HEK293 (cell line): ENCODE results near the gene CNPY4.

Source experiments
- AEBP2 ChIP-seq: fragments of 450-650 bp; formaldehyde crosslinking; IDR thresholded peaks from 2 replicates; pipeline ENCODE4 v1.5.1; 2016; ENCODE audit warnings: missing biosample characterization, missing genetic modification characterization, borderline replicate concordance
- PRDM10 ChIP-seq: fragments of 450-650 bp; formaldehyde crosslinking; IDR thresholded peaks from 2 replicates; pipeline ENCODE4 v1.5.1; 2016; ENCODE audit warnings: missing biosample characterization, missing genetic modification characterization
- YY1 ChIP-seq: fragments of 450-650 bp; formaldehyde crosslinking; IDR thresholded peaks from 2 replicates; pipeline ENCODE4 v1.5.1; 2018; ENCODE audit warnings: missing biosample characterization, missing genetic modification characterization
- ZBTB26 ChIP-seq: fragments of 450-650 bp; formaldehyde crosslinking; optimal IDR thresholded peaks from 2 replicates; pipeline ENCODE3; 2016; ENCODE audit warnings: missing biosample characterization, mild to moderate bottlenecking, missing genetic modification characterization
- ZBTB44 ChIP-seq: fragments of 450-650 bp; IDR thresholded peaks from 2 replicates; pipeline ENCODE4 v1.5.1; 2018; ENCODE audit warnings: missing biosample characterization, mild to moderate bottlenecking, missing genetic modification characterization
- ZFP41 ChIP-seq: fragments of 450-650 bp; formaldehyde crosslinking; IDR thresholded peaks from 2 replicates; pipeline ENCODE4 v1.5.1; 2016; ENCODE audit warnings: missing biosample characterization, missing genetic modification characterization, borderline replicate concordance
- ZNF132 ChIP-seq: fragments of 450-650 bp; formaldehyde crosslinking; IDR thresholded peaks from 2 replicates; pipeline ENCODE4 v1.5.1; 2017; ENCODE audit warnings: missing biosample characterization, missing genetic modification characterization, borderline replicate concordance
- ZNF138 ChIP-seq: fragments of 450-650 bp; formaldehyde crosslinking; IDR thresholded peaks from 2 replicates; pipeline ENCODE4 v1.5.1; 2016; ENCODE audit warnings: missing biosample characterization, missing genetic modification characterization, borderline replicate concordance
- ZNF155 ChIP-seq: fragments of 450-650 bp; formaldehyde crosslinking; IDR thresholded peaks from 2 replicates; pipeline ENCODE4 v1.5.1; 2016; ENCODE audit warnings: missing biosample characterization, missing genetic modification characterization
- ZNF26 ChIP-seq: fragments of 450-650 bp; formaldehyde crosslinking; IDR thresholded peaks from 2 replicates; pipeline ENCODE4 v1.5.1; 2016; ENCODE audit warnings: missing biosample characterization, missing genetic modification characterization
- ZNF280D ChIP-seq: fragments of 450-650 bp; formaldehyde crosslinking; IDR thresholded peaks from 2 replicates; pipeline ENCODE4 v1.5.1; 2016; ENCODE audit warnings: missing biosample characterization, missing genetic modification characterization
- ZNF324 ChIP-seq: fragments of 450-650 bp; formaldehyde crosslinking; IDR thresholded peaks from 2 replicates; pipeline ENCODE4 v1.5.1; 2016; ENCODE audit warnings: missing biosample characterization, missing genetic modification characterization
- ZNF335 ChIP-seq: fragments of 450-650 bp; formaldehyde crosslinking; conservative IDR thresholded peaks from 2 replicates; pipeline ENCODE4 v1.5.1; 2016; ENCODE audit warnings: missing biosample characterization, missing genetic modification characterization
- ZNF341 ChIP-seq: fragments of 450-650 bp; formaldehyde crosslinking; IDR thresholded peaks from 2 replicates; pipeline ENCODE4; 2016; ENCODE audit warnings: low read depth, missing biosample characterization, missing genetic modification characterization
- ZNF350 ChIP-seq: fragments of 450-650 bp; formaldehyde crosslinking; IDR thresholded peaks from 2 replicates; pipeline ENCODE4 v1.5.0; 2017; ENCODE audit warnings: missing biosample characterization, mild to moderate bottlenecking, missing genetic modification characterization
- ZNF354C ChIP-seq: fragments of 450-650 bp; formaldehyde crosslinking; IDR thresholded peaks from 2 replicates; pipeline ENCODE4 v1.5.1; 2016; ENCODE audit warnings: missing biosample characterization, missing genetic modification characterization, low read depth, borderline replicate concordance
- ZNF362 ChIP-seq: fragments of 450-650 bp; formaldehyde crosslinking; IDR thresholded peaks from 2 replicates; pipeline ENCODE4 v1.5.1; 2016; ENCODE audit warnings: missing biosample characterization, missing genetic modification characterization
- ZNF37A ChIP-seq: fragments of 450-650 bp; IDR thresholded peaks from 2 replicates; pipeline ENCODE4 v1.5.1; 2018; ENCODE audit warnings: missing biosample characterization, missing genetic modification characterization
- ZNF391 ChIP-seq: fragments of 450-650 bp; formaldehyde crosslinking; IDR thresholded peaks from 2 replicates; pipeline ENCODE4 v1.5.1; 2016; ENCODE audit warnings: low read depth, missing biosample characterization, missing genetic modification characterization, borderline replicate concordance
- ZNF654 ChIP-seq: fragments of 450-650 bp; formaldehyde crosslinking; IDR thresholded peaks from 2 replicates; pipeline ENCODE4 v1.5.1; 2016; ENCODE audit warnings: low read depth, missing biosample characterization, missing genetic modification characterization
- ZNF791 ChIP-seq: fragments of 450-650 bp; formaldehyde crosslinking; IDR thresholded peaks from 2 replicates; pipeline ENCODE4 v1.5.1; 2016; ENCODE audit warnings: missing biosample characterization, missing genetic modification characterization
- ZSCAN4 ChIP-seq: fragments of 450-650 bp; formaldehyde crosslinking; IDR thresholded peaks from 2 replicates; pipeline ENCODE4 v1.5.1; 2017; ENCODE audit warnings: missing biosample characterization, missing genetic modification characterization

Gene CNPY4

GRCh38 chr7:100119072-100119969, at the start of gene CNPY4, which contains the start of gene TAF6 (continued):
- TF ChIP-seq ZNF132 (no peak), ZNF37A (tag by site-specific recombination) (no peak), ZNF324 (tag by site-specific recombination) (no peak; the same call in none of the 2 replicates), ZNF791 (tag by site-specific recombination) (no peak), ZNF280D (tag by site-specific recombination) (no peak), PRDM10 (tag by site-specific recombination) (no peak), ZNF138 (tag by site-specific recombination) (no peak), ZNF654 (tag by site-specific recombination) (no peak), ZNF26 (no peak), YY1 (peak; percentile 98), AEBP2 (tag by site-specific recombination) (no peak), ZNF354C (tag by site-specific recombination) (no peak), ZNF391 (tag by site-specific recombination) (peak; percentile 69; the same call in 1 of the 2 replicates), ZNF335 (tag by site-specific recombination) (peak; percentile 100; the same call in 1 of the 2 replicates), ZNF362 (tag by site-specific recombination) (no peak), ZNF350 (no peak), ZBTB26 (tag by site-specific recombination) (peak; percentile 20), ZSCAN4 (no peak), ZNF341 (tag by site-specific recombination) (0 out of 2 replicates have a peak, but pooled peaks have one; percentile 18), ZNF155 (tag by site-specific recombination) (no peak), ZFP41 (no peak), ZBTB44 (tag by site-specific recombination) (no peak)
